Measurements from ENCODE around the gene ADAMTS14. TPM values are rescaled to one million over a fixed set of nuclear protein-coding genes. Genes with fewer than 3 reads are reported as not detected.

Gene ADAMTS14
- total RNA-seq, 3 donors from 2014 or later = under 0.01 to 0.15 (median under 0.01) TPM

GRCh38 chr10:70811881-70812280 is 139.6 kb downstream of the ADAMTS14 start:
- intact Hi-C loops (cut with DNase I; ENCODE audit: low total_unique reads) = loop anchor here (10.0 kb wide), 1 partner anchor 73 kb away; the partner anchor contains the start of gene PCBD1
- TF ChIP-seq CTCF (IDR thresholded peaks at IDR 0.05) (no peak), POLR2A (IDR thresholded peaks at IDR 0.05) (no peak), POLR2AphosphoS5 (IDR thresholded peaks at IDR 0.05) (no peak)
- H3K4me1 ChIP-seq = no peaks in the 10 kb centered on the region
- no peak overlapping the region for H3K27ac ChIP-seq
- H3K4me3 ChIP-seq = no peak overlapping the region
- H3K27me3 ChIP-seq = no peaks in the 10 kb centered on the region
- no peaks in the 10 kb centered on the region for H3K36me3 ChIP-seq
- H3K9me3 ChIP-seq = no peaks in the 10 kb centered on the region
- DNase-seq (ENCODE audit: low spot score in 2 of 2) = no peak

Other genes starting within 250 kb of the ADAMTS14 start
- gene NODAL, start 230.8 kb upstream of the ADAMTS14 start, total RNA-seq = not detected
- 1 to 10 TPM; 1.9 to 7.5 (median 5.9) TPM for gene PALD1, start 193.7 kb upstream of the ADAMTS14 start, total RNA-seq
- 1 to 10 TPM; 2.2 to 4.3 (median 2.2) TPM for gene PRF1, start 69.8 kb upstream of the ADAMTS14 start, total RNA-seq
- gene TBATA, start 112.9 kb downstream of the ADAMTS14 start, total RNA-seq = not detected
- 10 to 100 TPM; 31.0 to 52.2 (median 36.4) TPM for gene SGPL1, start 143.4 kb downstream of the ADAMTS14 start, total RNA-seq
- gene PCBD1, start 216.1 kb downstream of the ADAMTS14 start, total RNA-seq = 10 to 100 TPM; 52.4 to 93.9 (median 66.6) TPM